Measurements from ENCODE around the gene PRKACA. TPM values are rescaled to one million over a fixed set of nuclear protein-coding genes. Genes with fewer than 3 reads are reported as not detected.

Gene PRKACA
- total RNA-seq, 4 donors from 2014 or later = 37.3 to 81.8 (median 45.6) TPM

GRCh38 chr19:14096272-14096992 is 21.1 kb downstream of the PRKACA start:
- TF ChIP-seq CTCF (IDR thresholded peaks at IDR 0.05; ENCODE audit: low read depth) = no peak

- no peak for TF ChIP-seq CTCF (IDR thresholded peaks at IDR 0.05; ENCODE audit: low read depth)
Observed at GRCh38 chr19:14094854-14095253, 22.7 kb downstream of the PRKACA start.

DNA sequence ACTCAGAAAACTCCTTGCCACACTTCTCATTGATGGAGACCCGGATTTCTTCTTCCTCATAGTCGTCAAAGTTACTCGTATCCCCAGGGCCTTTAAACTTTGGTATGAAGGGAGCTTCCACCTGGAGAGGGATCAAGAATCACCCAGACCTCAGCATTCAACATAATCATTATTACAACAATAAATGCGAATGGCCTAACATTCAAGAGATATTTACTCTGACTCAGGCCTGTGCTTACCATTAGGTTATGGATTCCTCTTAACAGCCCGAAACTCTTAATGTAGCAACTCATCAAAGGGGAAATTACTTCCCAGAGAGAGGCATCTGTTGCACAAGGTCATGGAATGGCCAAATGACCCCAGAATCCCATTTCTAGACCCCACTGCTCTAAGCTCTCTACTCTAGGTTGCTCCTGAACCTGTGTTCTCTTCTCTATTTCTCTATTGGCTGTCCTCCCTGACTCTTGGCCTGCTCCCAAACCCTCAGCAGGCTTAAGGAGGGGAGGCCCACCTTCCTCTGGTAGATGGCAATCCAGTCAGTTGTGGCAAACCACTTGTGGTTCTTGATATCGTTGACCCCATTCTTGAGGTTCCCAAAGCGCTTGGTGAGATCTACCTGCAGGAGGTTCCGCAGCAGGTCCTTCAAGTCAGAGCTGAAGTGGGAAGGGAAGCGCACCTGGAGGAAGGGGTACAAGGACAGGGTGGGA is 24.3 kb downstream of the PRKACA start:
- TF ChIP-seq CTCF (IDR thresholded peaks at IDR 0.05; ENCODE audit: low read depth) = no peak

GRCh38 chr19:14091813-14092462 is 25.6 kb downstream of the PRKACA start:
- TF ChIP-seq CTCF (IDR thresholded peaks at IDR 0.05; ENCODE audit: low read depth) = no peak

GRCh38 chr19:14091081-14091812 is 26.3 kb downstream of the PRKACA start:
- no peak for TF ChIP-seq CTCF (IDR thresholded peaks at IDR 0.05; ENCODE audit: low read depth)

DNA sequence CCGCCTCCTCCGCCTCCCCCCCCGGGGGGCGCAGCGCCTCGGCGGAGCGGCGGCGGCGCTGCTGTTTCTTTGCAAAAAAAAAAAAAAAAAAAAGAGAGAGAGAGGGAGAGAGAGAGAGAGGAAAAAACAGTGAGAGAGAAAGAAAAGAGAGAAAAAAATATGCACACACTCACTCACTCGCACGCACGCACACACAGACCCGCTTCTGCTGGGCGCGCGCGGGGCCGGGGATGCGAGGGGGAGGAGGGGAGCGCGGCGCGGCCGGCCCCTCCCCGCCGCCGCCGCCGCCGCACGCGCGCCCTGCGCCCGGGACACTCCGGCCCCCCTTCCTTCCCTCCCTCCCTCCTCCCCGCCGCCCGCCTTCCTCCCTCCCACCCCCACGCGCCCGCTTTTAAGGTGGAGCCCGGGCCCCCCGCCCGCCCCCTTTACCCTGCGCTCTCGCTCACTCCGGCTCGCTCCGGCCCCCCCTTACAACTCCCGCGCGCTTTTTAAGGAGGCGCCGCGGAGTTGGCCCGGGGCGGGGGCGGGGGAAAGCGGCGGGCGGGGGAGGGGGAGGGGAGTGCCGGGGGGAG is 27.0 kb downstream of the PRKACA start, which contains the start of gene SAMD1:
SAMD1 (minus strand) TSS at position 243 of the 572 bp plus-strand sequence.
- TF ChIP-seq CTCF (IDR thresholded peaks at IDR 0.05; ENCODE audit: low read depth) = no peak

All from subcutaneous adipose tissue (tissue), 4 donors.